ENCODE data around the gene CADM2.

Gene CADM2

DNA sequence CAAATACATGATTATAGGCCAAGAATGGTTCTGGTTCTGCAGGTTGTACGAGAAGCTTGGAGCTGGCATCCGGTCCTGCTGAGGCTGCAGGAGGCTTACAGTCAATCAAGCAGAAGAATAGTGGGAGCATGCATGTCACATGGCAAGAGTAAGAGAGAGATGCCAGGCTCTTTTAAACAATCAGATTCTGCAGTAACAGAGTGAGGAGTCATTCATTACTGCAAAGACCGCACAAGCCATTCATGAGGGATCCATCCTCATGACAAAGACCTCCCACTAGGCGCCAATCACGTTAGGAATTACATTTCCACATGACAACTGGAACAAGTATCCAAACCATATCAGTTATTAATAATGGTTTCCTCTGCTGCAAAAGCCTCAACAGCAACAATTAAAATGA is 536.8 kb downstream of the CADM2 start:
- no peak overlapping the region for H3K4me3 ChIP-seq (ENCODE audit: low read depth, low read length)
- ChIA-PET CTCF (no interaction called here), POLR2A (no interaction called here)
- H3K9me3 ChIP-seq (ENCODE audit: control insufficient read depth, insufficient read depth, low read depth, low read length), result no peaks in the 10 kb centered on the region
- TF ChIP-seq ZNF354C (tag by site-specific recombination; IDR thresholded peaks at IDR 0.05; ENCODE audit: borderline replicate concordance, low read depth), result no peak
- no peaks in the 10 kb centered on the region for H3K36me3 ChIP-seq (ENCODE audit: control insufficient read depth in 2 of 2, insufficient read depth in 1 of 2, low read length in 2 of 2)
- H3K4me1 ChIP-seq (ENCODE audit: control insufficient read depth, insufficient read depth, low read length), result no peaks in the 10 kb centered on the region
- H3K27ac ChIP-seq (ENCODE audit: extremely low read depth, low read depth, low read length), result no peak overlapping the region

- Histone ChIP-seq H3K36me3 (ENCODE audit: control insufficient read depth in 2 of 2, insufficient read depth in 1 of 2, low read length in 2 of 2) (no peaks in the 10 kb centered on the region), H3K9me3 (ENCODE audit: control insufficient read depth, insufficient read depth, low read depth, low read length) (no peaks in the 10 kb centered on the region), H3K4me3 (ENCODE audit: low read depth, low read length) (no peak overlapping the region), H3K4me1 (ENCODE audit: control insufficient read depth, insufficient read depth, low read length) (no peaks in the 10 kb centered on the region), H3K27ac (ENCODE audit: extremely low read depth, low read depth, low read length) (no peak overlapping the region)
- CTCF ChIA-PET, result interaction anchor here (0.6 kb wide), 1 partner anchor 79 kb away, joined by 3 read pairs; no protein-coding TSS in a partner anchor
- POLR2A ChIA-PET, result interaction anchor here (0.7 kb wide), 1 partner anchor 25 kb away, joined by 6 read pairs; no protein-coding TSS in a partner anchor
- TF ChIP-seq, protein P1, sequence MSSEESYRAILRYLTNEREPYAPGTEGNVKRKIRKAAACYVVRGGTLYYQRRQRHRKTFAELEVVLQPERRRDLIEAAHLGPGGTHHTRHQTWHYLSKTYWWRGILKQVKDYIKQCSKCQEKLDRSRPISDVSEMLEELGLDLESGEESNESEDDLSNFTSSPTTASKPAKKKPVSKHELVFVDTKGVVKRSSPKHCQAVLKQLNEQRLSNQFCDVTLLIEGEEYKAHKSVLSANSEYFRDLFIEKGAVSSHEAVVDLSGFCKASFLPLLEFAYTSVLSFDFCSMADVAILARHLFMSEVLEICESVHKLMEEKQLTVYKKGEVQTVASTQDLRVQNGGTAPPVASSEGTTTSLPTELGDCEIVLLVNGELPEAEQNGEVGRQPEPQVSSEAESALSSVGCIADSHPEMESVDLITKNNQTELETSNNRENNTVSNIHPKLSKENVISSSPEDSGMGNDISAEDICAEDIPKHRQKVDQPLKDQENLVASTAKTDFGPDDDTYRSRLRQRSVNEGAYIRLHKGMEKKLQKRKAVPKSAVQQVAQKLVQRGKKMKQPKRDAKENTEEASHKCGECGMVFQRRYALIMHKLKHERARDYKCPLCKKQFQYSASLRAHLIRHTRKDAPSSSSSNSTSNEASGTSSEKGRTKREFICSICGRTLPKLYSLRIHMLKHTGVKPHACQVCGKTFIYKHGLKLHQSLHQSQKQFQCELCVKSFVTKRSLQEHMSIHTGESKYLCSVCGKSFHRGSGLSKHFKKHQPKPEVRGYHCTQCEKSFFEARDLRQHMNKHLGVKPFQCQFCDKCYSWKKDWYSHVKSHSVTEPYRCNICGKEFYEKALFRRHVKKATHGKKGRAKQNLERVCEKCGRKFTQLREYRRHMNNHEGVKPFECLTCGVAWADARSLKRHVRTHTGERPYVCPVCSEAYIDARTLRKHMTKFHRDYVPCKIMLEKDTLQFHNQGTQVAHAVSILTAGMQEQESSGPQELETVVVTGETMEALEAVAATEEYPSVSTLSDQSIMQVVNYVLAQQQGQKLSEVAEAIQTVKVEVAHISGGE (tag by site-specific recombination; conservative IDR thresholded peaks at IDR 0.05; ENCODE audit: low read depth), result no peak
- no peak for TF ChIP-seq ZNF560 (tag by site-specific recombination; IDR thresholded peaks at IDR 0.05; ENCODE audit: borderline replicate concordance)
- TF ChIP-seq KLF9 (tag by site-specific recombination; IDR thresholded peaks at IDR 0.05; ENCODE audit: low read depth), result no peak
- no peak for TF ChIP-seq ZNF473 (tag by site-specific recombination; IDR thresholded peaks at IDR 0.05)
- no peak for TF ChIP-seq ZNF621 (tag by site-specific recombination; IDR thresholded peaks at IDR 0.05)
- no peak for TF ChIP-seq ZNF521 (tag by site-specific recombination; IDR thresholded peaks at IDR 0.05)
- no peak for TF ChIP-seq ZNF626 (tag by site-specific recombination; IDR thresholded peaks at IDR 0.05)
- TF ChIP-seq, protein P2, sequence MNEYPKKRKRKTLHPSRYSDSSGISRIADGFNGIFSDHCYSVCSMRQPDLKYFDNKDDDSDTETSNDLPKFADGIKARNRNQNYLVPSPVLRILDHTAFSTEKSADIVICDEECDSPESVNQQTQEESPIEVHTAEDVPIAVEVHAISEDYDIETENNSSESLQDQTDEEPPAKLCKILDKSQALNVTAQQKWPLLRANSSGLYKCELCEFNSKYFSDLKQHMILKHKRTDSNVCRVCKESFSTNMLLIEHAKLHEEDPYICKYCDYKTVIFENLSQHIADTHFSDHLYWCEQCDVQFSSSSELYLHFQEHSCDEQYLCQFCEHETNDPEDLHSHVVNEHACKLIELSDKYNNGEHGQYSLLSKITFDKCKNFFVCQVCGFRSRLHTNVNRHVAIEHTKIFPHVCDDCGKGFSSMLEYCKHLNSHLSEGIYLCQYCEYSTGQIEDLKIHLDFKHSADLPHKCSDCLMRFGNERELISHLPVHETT (tag by site-specific recombination; IDR thresholded peaks at IDR 0.05), result no peak
- TF ChIP-seq INSM2 (tag by site-specific recombination; IDR thresholded peaks at IDR 0.05), result no peak
- TF ChIP-seq ZNF121 (tag by site-specific recombination; IDR thresholded peaks at IDR 0.05), result no peak
- TF ChIP-seq ZNF701 (tag by site-specific recombination; IDR thresholded peaks at IDR 0.05), result no peak
- TF ChIP-seq, protein P3, sequence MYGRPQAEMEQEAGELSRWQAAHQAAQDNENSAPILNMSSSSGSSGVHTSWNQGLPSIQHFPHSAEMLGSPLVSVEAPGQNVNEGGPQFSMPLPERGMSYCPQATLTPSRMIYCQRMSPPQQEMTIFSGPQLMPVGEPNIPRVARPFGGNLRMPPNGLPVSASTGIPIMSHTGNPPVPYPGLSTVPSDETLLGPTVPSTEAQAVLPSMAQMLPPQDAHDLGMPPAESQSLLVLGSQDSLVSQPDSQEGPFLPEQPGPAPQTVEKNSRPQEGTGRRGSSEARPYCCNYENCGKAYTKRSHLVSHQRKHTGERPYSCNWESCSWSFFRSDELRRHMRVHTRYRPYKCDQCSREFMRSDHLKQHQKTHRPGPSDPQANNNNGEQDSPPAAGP (tag by site-specific recombination; IDR thresholded peaks at IDR 0.05), result no peak
Observed at GRCh38 chr3:85498177-85498576, 539.4 kb downstream of the CADM2 start.

DNA sequence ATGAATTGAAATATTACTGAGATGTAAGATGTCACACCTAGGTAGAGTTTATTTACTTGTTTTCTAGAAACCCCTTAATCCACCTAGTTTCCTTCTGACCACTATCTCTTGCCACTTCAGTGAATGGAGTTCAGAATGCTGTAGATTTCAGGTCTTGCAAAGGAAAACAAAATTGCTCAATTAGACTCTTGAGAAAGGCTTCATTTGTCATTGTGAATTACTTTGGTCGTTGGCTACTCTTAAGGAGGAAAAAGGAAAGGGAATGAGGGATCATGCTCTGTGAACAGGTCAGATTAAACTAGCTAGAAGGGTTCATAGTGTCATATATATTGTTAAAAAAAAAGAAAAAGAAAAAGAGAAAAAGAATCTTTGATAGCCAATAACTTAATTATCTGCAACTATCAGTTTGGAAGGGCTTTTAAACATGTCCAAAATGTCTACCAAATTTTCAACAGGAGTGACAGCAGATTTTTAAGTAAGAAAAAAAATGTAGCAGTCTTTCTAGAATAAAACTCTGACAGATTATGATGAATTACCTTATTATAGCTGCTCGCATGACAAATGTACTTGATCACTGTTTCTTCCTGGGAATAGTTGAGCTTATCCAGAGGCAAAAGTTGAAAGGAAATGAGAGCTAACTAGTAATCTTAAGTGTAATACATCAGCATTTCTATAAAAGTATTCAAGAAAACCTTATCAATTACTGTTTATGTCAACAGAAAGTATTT is 543.5 kb downstream of the CADM2 start:
- H3K27ac ChIP-seq (ENCODE audit: extremely low read depth, low read depth, low read length), result no peak overlapping the region
- no peaks in the 10 kb centered on the region for H3K9me3 ChIP-seq (ENCODE audit: control insufficient read depth, insufficient read depth, low read depth, low read length)
- no peaks in the 10 kb centered on the region for H3K36me3 ChIP-seq (ENCODE audit: control insufficient read depth in 2 of 2, insufficient read depth in 1 of 2, low read length in 2 of 2)
- H3K4me1 ChIP-seq (ENCODE audit: control insufficient read depth, insufficient read depth, low read length), result no peaks in the 10 kb centered on the region
- ChIA-PET CTCF (no interaction called here), POLR2A (no interaction called here)
- no peak overlapping the region for H3K4me3 ChIP-seq (ENCODE audit: low read depth, low read length)
- TF ChIP-seq, protein P4, sequence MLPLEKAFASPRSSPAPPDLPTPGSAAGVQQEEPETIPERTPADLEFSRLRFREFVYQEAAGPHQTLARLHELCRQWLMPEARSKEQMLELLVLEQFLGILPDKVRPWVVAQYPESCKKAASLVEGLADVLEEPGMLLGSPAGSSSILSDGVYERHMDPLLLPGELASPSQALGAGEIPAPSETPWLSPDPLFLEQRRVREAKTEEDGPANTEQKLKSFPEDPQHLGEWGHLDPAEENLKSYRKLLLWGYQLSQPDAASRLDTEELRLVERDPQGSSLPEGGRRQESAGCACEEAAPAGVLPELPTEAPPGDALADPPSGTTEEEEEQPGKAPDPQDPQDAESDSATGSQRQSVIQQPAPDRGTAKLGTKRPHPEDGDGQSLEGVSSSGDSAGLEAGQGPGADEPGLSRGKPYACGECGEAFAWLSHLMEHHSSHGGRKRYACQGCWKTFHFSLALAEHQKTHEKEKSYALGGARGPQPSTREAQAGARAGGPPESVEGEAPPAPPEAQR (tag by site-specific recombination; IDR thresholded peaks at IDR 0.05), result no peak
- TF ChIP-seq ZNF239 (tag by site-specific recombination; IDR thresholded peaks at IDR 0.05) (no peak), ZNF473 (tag by site-specific recombination; IDR thresholded peaks at IDR 0.05) (no peak), SP3 (tag by site-specific recombination; IDR thresholded peaks at IDR 0.05) (no peak), ZNF776 (tag by site-specific recombination; IDR thresholded peaks at IDR 0.05; ENCODE audit: borderline replicate concordance) (no peak)
- TF ChIP-seq, protein P5, sequence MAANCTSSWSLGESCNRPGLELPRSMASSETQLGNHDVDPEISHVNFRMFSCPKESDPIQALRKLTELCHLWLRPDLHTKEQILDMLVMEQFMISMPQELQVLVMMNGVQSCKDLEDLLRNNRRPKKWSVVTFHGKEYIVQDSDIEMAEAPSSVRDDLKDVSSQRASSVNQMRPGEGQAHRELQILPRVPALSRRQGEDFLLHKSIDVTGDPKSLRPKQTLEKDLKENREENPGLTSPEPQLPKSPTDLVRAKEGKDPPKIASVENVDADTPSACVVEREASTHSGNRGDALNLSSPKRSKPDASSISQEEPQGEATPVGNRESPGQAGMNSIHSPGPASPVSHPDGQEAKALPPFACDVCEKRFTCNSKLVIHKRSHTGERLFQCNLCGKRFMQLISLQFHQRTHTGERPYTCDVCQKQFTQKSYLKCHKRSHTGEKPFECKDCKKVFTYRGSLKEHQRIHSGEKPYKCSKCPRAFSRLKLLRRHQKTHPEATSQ (tag by site-specific recombination; IDR thresholded peaks at IDR 0.05), result no peak
